Keratinocyte (primary cell): ENCODE measurements around the gene MROH7.

Source experiments
- EZH2 ChIP-seq: IDR thresholded peaks from one replicate; pipeline ENCODE4 v1.6.1; 2012; ENCODE audit warnings: inconsistent platforms, mild to moderate bottlenecking, low read length, moderate library complexity
- TF ChIP-seq, protein P1 (sequence below), 3 experiments: IDR thresholded peaks in 1 of 3; conservative IDR thresholded peaks in 1 of 3; optimal IDR thresholded peaks in 1 of 3; 2 replicates in 2 of 3; 3 replicates in 1 of 3; pipeline versions ENCODE3 to v1.5.1; 2011; ENCODE audit warnings: low read length in 3 of 3, mild to moderate bottlenecking in 3 of 3, moderate library complexity in 2 of 3, control low read depth in 1 of 3, inconsistent platforms in 1 of 3; ENCODE audit not compliant: insufficient read depth in 2 of 3; ENCODE audit errors: extremely low read depth in 1 of 3

DNA sequence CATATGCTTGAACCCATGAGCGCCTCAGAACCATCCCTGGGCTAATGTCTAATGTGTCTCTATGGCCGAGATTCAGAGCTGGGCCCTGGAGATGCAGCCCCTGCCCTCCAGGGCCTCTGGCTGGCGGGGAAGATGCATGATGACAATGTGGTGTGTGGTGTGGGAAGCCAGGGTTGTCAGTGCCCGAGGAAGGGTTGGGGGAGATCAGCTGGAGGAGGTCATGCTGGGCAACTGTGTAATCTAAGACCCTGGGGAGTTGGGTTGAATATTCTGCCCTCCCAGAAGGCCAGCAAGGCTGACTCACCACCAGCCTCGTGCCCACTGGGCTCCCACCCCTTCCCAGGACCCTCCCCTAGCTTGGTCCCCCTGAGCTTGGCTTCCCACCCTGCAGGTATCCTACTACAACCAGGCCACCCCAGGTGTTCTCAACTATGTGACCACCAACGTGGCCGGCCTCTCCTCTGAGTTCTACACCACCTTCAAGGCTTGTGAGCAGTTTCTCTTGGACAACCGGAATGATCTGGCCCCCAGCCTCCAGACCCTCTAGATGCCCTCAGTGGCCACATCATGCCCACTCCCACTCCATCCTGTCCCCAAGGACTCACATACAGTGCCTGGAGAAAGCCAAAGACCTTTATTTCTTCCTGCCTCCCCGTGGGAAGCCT lies 32.9 kb upstream of the MROH7 start:
- TF ChIP-seq, protein P1, sequence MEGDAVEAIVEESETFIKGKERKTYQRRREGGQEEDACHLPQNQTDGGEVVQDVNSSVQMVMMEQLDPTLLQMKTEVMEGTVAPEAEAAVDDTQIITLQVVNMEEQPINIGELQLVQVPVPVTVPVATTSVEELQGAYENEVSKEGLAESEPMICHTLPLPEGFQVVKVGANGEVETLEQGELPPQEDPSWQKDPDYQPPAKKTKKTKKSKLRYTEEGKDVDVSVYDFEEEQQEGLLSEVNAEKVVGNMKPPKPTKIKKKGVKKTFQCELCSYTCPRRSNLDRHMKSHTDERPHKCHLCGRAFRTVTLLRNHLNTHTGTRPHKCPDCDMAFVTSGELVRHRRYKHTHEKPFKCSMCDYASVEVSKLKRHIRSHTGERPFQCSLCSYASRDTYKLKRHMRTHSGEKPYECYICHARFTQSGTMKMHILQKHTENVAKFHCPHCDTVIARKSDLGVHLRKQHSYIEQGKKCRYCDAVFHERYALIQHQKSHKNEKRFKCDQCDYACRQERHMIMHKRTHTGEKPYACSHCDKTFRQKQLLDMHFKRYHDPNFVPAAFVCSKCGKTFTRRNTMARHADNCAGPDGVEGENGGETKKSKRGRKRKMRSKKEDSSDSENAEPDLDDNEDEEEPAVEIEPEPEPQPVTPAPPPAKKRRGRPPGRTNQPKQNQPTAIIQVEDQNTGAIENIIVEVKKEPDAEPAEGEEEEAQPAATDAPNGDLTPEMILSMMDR (optimal IDR thresholded peaks at IDR 0.05 in 1 of 3, IDR thresholded peaks at IDR 0.05 in 1 of 3, conservative IDR thresholded peaks at IDR 0.05 in 1 of 3; ENCODE audit: extremely low read depth in 1 of 3, insufficient read depth in 2 of 3, low read length in 3 of 3): no peak
- no peak for TF ChIP-seq EZH2
